ENCODE measurements around the gene ANKRD33.

GRCh38 chr12:51890511-51891171, 2.7 kb downstream of the ANKRD33 start:
- no peak for TF ChIP-seq CTCF (conservative IDR thresholded peaks at IDR 0.05; ENCODE audit: low read length)
- TF ChIP-seq EZH2phosphoT487 (IDR thresholded peaks at IDR 0.05; ENCODE audit: borderline replicate concordance, low read depth, low read length), result no peak
